Body of pancreas (tissue), 4 donors: ENCODE data around the gene RNF32.

Source experiments
- POLR2A ChIP-seq, 3 donors: fragments of 450-650 bp; IDR thresholded peaks; one replicate each; pipeline ENCODE4 v1.6.1; 2016; ENCODE audit warnings: antibody characterized with exemption in 3 of 3, mild to moderate bottlenecking in 2 of 3
- TF ChIP-seq, protein P1 (sequence below), 7 experiments: fragments of 450-650 bp in 4 of 7; fragments of 200-600 bp in 3 of 7; sonication (generic) in 3 of 7; IDR thresholded peaks; one replicate each; pipeline ENCODE4 v1.5.1; 2016 to 2019; ENCODE audit warnings: antibody characterized with exemption in 7 of 7

GRCh38 chr7:156618780-156619367 lies 21.7 kb upstream of the RNF32 start:
- TF ChIP-seq, protein P1, sequence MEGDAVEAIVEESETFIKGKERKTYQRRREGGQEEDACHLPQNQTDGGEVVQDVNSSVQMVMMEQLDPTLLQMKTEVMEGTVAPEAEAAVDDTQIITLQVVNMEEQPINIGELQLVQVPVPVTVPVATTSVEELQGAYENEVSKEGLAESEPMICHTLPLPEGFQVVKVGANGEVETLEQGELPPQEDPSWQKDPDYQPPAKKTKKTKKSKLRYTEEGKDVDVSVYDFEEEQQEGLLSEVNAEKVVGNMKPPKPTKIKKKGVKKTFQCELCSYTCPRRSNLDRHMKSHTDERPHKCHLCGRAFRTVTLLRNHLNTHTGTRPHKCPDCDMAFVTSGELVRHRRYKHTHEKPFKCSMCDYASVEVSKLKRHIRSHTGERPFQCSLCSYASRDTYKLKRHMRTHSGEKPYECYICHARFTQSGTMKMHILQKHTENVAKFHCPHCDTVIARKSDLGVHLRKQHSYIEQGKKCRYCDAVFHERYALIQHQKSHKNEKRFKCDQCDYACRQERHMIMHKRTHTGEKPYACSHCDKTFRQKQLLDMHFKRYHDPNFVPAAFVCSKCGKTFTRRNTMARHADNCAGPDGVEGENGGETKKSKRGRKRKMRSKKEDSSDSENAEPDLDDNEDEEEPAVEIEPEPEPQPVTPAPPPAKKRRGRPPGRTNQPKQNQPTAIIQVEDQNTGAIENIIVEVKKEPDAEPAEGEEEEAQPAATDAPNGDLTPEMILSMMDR (IDR thresholded peaks at IDR 0.05): no peak
- no peak for TF ChIP-seq POLR2A (IDR thresholded peaks at IDR 0.05)
